ENCODE data around the gene POLR1B.
"Not testable (repeated sequence)": the region's sequence is repeated elsewhere in the genome, so short reads cannot be mapped to it uniquely, and the experiment has no call there.

The POLR1B gene

DNA sequence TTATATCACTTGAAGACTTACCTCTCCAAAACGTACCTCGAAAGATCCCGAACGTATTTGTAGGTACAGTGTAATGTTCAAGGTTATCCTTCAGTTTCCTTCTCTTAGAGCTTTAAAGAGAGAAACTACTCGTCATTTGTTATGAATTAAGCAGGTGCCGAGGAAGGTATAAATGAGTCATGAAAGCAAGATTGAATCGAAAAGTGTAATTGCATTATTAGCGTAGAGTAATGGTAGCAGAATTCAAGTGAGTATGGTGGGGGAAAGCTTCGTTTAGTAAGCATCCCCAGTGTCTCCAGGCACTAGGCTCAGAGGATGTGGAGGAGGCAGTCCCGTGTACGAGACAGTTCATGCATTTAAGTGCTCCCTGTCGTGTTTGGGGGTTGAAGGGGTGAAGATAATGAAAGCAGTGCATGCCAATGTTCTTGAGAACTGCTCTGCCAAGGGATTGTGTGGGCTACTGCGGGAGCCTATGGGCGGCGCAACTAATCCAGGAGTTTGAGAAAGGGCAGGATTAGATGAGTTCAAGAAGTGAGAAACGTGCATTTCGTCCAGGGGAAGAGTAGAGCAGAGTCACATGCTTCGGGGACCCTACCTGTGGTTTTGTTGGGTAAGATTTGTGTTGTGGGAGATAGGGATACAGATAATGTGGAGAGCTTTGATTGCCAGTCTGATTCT is 858 bp downstream of the POLR1B start:
- peak; percentile 11 for DNase-seq

DNA sequence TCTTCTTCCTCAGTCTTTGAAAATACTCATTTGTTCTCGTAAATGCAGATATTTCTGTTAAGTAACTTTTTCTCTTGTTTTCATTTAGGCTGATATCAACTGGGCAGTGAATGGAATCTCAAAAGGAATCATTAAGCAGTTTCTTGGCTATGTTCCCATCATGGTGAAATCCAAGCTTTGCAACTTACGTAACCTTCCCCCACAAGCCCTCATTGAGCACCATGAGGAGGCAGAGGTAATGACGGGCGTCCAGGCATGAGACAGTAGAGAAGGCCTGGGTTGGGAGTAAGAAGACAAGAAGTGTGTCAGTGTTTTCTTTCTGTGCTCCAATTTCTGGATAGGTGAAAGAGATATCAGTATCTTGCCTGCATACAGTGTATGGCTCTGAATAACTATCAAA is 5.1 kb downstream of the POLR1B start:
- DNase-seq = no peak

DNA sequence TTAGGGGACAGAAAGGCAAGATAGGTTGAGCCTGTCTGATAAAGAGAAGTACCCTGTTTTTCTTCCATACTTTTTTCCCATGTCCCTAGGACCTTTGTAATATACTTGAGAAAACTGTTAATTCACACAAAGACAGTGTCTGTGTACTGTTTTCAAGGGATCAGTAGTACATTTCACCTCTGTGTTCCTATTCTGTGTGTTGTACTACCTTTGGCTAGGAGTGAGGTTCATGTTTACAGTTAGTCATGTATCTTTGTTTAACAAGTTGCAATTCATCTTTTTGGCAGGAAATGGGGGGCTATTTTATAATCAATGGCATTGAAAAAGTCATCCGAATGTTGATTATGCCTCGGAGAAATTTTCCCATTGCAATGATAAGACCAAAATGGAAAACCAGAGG is 6.7 kb downstream of the POLR1B start:
- DNase-seq = no peak

DNA sequence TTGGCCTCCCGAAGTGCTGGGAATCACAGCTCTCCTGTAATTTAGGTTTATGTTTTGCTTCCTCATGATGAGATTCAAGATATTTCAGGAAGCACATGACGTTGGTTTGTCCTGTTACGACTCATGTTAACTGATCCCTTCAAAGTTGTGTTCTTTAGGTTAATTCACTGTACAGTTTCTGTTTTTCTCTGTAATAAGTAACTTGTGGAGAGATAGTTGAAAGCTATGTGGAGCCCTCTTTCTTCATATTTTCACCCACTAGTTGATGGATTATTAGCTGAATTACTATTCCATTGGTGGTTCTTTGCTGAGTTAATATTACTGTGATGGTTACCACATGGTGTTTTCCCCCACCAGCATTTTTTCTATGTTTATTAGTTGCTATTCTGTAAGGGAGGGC is 23.8 kb downstream of the POLR1B start:
- no peak for DNase-seq

DNA sequence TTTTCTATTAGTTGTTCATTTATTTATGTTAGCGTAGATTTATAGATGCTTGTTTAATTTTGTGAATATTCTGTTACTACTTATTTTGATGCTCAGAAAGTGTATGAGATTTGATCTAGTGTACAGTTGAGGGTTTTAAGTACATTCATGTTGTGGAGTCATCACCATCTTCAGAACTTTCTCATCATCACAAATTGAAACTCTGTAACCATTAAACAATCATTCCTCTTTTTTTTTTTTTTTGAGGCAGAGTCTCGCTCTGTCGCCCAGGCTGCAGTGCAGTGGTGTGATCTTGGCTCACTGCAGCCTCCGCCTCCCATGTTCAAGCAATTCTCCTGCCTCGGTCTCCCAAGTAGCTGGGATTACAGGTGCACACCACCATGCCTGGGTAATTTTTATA is 24.2 kb downstream of the POLR1B start:
- not testable (repeated sequence) for DNase-seq

DNA sequence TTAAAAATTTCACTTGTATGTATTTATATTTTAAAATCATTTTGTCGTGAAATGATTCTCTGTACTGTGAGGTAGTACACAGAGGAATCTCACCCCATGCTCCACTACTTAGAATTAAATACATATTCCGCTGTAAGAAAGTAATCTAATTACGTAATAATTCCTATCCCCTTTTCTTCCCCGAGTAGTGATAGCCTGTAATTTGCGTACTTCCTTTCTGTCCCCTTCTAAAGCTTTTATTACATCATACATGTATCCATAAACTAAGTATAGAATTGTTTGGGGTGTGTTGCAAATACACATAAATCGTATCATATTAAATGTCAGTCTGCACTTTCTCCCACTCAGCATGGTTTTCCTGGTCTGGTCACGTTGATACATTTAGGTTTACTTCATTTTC is 29.7 kb downstream of the POLR1B start:
- no peak for DNase-seq

DNA sequence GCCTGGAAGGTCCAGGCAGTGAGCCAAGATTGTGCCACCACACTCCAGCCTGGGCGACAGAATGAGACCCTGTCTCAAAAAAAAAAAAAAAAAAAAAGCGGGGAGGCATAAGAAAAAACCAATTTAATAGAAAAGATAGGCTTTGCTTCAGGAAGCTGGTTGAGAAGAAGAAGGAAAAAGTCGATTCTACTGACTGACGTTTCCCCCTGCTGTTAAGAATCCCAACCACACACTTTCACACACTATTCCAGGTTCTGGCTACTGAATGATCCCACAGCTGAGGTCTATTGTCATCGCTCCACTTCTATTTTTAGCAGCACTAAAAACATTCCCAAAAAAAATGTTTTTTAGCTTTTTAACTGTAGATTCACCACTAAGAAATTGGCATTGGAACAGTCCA is 35.5 kb downstream of the POLR1B start:
- no peak for DNase-seq

DNA sequence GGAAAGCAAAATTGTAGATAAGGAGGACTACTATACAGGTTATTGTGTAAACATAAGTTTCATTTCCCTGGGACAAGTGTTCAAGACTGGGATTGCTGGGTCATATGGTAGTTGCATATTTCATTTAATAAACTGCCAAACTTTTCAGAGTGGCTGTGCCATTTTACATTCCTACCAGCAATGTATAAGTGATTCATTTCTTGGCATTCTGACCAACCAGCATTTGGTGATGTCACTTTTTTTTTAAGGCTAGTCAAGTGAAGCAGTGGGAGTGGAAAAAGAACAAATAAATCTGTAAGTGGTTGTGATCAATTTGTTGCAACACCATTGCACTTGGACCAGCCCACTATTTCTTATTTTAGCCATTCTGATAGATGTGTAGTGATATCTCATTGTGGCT is 37.0 kb downstream of the POLR1B start:
- no peak for DNase-seq

DNA sequence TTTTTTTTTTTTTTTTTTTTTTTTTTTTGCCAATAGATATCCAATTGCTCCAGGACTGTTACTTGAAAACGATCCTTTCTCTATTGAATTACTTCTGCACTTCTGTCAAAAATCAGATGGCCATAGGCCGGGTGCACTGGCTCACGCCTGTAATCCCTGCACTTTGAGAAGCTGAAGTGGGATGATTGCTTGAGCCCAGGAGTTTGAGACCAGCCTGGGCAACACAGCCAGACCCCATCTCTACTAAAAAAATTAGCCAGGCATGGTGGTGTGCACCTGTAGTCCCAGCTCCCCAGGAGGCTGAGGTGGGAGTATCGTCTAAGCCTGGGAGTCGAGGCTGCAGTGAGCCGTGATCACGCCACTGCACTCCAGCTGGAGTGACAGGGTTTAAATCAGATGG is 37.8 kb downstream of the POLR1B start:
- no peak for DNase-seq

DNA sequence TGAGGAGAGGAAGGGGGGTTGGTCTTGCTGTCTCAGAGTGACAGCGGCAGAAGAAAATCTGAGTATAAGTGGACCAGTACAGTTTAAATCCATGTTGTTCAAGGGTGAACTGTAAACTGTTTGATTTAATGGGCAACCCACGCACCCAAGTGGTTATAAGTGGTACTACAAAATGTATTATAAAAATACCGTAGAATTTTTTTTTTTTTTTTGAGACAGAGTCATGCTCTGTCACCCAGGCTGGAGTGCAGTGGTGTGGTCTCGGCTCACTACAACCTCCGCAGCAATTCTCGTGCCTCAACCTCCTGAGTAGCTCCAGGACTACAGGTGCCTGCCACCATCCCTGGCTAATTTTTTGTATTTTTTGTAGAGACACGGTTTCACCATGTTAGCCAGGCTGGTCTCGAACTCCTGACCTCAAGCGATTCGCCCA is 40.1 kb downstream of the POLR1B start:
- DNase-seq = peak; percentile 60

DNA sequence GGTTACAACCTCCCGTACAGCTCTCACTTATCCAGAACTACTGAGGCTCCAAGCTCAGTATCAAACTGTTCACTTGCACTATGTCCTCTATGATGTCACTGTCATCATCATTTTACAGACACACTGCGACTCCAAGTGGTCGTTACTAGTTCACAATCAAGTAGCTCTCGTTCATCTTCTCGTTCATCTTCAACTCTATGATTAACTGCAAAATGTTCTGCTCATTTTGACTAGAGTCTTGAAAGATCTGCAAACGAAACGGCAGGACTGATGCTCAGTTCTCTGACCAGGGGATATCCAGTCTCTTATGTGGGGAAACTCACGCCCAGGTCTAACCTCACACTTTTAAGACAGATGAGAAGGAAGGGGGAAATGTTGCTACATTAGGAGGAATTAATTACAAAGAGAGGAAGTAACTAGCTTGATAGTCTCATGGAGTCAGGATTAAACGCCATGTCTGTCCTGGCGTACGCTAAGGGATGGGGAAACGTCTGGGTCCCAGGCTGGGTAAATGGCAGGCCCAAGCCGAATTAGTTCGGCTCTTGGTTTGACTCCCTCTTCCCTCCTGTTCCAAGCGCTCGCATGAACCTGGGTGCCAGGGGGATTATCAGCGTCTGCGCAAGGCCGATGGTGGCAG is 41.4 kb downstream of the POLR1B start:
- DNase-seq = no peak

DNA sequence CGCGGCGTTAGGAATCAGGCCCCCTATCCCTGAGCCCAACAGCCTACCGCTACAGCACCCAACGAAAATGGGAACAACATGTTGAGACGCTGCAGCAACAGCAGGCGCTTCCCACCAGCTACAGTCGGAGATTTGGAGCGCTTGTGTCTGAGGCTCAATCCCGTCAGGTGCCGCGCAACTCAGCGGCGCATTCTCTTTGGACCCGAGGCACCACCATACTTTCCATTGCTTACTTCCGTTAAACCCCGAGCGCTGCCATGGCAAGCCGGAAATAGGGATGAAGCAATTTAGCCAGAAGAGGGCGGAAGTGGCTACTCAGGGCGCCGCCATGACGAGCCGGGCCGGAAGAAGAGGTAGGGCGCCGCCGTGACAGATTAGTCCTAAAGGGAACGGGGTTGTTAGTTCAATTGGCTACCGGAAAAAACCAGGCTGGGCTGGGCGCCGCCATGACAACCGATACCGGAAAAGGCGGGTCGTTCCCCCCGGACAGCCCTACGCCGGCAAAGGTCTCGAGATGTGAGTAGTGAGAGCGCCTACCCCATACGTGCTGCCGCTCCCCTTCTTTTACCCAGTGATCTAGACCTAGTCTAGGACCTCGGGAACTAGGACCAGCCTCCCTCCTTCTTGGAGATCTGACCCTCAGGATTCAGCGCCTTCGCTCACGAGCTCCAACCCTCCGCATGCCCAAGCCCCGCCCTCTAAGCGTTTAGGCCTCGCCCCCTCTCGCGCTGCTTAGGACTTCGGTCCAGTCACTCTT is 42.0 kb downstream of the POLR1B start, which contains the start of gene CHCHD5:
TSS of gene CHCHD5 (plus strand) at position 476 of the 757 bp plus-strand sequence. CDS start at position 515, 39 bp downstream.
- peak; percentile 96 for DNase-seq

DNA sequence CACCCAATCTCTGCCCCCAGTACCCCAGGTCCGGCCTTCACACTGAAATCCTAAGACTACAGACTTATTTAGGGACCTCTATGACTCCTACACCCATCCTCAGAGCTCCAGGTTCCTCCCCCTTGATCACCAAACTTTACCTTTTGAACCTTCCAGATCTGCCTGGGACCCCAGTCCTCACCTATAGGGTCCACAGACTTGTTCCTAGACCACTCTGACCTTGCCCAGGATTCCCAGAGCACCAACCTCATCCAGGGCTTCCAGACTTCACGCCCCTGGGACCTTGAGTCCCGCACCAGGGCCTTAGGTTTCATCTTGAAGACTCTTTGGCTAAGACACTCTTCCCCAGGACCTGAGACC is 42.6 kb downstream of the POLR1B start:
- DNase-seq = no peak

DNA sequence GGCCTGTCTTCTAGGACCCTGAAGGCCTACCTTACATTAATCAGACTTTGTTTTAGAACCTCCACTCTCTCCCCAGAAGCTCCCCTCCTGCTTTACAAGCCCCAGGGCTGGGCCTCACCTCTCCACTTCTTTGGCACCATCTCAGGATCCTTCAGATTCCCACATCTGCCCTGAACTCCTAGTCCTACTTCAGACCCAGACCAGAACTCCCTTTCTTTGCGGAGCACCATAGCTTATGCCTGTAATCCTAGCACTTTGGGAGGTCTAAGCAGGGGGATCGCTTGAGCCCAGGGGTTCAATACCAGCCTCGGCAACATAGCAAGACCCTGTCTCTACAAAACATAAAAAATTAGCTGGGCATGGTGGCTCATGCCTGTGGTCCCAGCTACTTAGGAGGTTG is 43.1 kb downstream of the POLR1B start:
- no peak for DNase-seq

DNA sequence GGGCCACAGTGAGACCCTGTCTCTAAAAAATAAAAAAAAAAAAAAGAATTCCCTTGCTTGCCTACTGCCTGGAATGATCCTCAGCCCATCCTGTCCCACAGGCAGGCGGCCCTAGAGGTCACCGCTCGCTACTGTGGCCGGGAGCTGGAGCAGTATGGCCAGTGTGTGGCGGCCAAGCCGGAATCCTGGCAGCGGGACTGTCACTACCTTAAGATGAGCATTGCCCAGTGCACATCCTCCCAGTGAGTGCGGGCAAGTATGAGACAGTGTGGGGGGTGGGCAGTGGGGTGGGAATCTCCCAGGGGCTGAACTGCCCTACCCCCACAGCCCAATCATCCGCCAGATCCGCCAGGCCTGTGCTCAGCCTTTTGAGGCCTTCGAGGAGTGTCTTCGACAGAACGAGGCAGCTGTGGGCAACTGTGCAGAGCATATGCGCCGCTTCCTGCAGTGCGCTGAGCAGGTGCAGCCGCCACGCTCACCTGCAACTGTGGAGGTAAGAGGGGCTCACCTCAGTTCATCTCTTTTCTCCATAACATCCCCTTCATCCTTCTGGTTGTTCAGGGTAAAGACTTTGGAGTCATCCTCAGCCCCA is 43.7 kb downstream of the POLR1B start:
- no peak for DNase-seq

DNA sequence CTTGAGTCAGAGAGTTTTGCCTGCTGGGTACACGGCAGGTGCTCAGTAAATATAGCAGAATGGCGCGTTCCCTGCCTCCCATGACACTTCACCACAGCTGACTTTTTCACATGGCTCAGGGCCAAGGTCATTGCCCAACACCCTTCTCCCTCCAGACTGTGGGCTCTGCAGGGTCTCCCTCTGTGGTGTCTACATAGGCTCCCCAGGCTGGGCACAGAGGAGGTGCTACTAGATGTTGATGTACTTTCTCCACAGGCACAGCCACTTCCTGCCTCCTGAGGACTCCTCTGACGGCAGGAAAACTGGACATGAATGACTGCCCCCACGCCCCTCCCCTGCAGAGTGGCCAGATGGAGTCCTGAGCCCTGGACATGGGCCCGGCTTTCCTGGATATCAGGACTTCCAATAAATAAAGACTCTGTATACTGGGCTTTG is 46.4 kb downstream of the POLR1B start:
- no peak for DNase-seq

DNA sequence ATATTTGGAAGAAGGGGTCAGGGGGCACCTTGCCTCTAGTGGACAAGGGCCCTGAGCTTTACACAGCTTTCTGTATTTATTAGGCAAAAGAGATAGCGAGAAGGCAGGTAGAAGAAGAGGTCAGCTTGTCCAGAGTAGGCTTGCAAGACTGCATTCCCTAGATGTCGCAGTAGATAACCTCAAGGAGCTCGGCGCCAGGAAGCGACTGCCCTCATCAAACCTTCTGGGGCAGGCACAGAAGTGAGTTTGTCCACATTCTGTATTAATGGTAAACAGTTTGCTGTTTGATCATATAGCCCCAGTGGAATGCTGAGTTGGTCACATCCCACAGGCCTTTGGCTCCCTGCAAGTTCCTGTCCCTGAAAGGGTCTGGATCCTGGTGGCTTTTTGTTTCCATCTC is 49.1 kb downstream of the POLR1B start:
- no peak for DNase-seq

DNA sequence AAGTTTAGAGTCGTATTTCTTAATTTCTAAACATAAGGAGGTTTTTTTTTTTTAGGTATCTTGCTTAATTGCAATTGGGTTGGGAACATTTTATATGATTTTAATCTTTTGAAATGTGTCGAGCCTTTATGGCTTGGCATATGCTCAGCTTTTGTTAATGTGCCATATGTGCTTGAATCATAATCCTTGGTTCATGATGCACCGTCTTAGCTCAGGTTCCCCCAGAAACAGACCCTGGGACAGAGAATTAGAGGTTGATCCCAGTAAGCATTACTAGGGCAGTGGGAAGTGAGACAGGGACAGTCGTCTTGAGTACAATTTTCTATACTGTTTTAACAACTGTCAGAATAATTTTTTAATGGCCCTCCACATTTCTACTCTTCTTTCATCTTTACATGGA is 51.5 kb downstream of the POLR1B start:
- DNase-seq = no peak

DNA sequence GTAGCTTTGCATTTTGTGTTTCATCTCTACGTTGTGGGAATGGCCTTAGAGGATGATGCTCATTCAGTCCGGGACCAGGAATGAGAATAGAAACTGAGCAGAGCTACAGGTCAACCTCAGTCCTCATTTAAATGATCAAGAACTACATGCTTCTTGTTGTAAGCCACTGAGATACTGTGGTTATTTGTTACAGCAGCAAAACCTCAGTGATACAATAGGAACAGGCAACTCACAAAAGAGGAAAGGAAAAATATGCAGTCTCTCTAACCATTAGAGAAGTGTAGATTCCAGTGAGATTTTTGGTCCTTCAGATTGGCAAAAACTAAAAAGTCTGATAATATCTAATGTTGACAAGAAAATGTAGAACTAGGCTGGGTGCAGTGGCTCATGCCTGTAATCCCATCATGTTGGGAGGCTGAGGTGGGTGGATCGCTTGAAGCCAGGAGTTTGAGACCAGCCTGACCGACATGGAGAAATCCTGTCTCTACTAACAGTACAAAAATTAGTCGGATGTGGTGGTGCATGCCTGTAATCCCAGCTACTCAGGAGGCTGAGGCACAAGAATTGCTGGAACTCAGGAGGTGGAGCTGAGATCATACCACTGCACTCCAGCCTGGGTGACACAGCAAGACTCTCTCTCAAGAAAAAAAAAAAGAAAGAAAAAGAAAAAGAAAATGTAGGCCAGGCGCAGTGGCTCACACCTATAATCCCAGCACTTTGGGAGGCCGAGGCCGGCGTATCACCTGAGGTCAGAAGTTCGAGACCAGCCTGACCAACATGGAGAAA is 55.5 kb downstream of the POLR1B start:
- no peak for DNase-seq

DNA sequence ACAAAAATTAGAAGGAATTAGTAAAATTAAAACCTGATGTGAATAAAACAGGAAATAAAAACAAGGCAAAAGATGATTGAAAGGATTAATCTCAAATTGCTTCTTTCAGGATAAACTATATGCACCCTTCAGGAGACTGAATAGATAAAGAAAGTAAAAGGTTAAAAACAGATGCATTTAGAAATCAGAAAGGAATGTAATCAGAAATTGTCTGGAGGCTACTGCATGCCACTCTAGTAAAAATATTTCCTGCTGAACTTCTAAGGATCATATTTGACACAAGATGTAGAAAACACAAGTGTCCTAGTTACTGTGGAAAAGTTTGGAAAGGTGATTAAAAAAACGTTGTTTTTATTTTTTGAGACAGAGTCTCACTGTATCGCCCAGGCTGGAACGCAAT is 58.4 kb downstream of the POLR1B start:
- no peak for DNase-seq

DNA sequence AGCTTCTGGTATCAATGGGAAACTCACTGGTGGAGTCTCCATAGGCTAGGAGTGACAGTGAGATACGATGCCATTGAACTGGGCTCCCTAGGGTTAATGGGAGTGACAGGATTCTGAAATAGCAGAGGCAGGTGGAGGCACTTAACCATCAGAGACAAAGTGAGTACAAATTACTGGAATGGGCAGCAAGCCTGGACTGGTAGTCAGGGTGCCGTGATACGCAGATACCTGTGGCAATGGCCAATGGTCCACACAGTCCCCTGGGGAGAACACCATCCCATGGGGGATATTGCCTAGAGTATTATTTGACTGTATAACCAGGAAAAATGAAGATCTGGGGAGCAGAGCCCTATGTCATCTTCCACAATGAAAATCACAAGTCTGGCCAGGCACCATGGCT is 59.5 kb downstream of the POLR1B start:
- no peak for DNase-seq

DNA sequence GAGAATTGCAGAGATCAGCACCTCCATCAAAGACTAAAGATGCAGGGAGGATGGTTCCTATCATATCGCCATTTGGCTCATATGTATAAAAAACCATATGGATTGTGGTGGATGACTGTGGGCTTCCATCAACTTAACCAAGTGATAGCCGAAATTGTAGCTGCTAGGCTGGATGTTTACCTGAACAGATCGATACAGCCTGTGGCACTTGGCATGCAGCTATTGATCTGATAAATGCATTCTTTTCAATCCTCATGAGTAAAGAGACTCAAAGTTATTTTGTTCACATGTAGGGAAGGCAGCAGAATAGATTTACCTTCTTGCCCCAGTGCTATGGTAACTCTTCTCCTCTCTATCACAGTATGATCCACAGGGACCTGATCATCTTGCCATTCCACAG is 60.7 kb downstream of the POLR1B start:
- no peak for DNase-seq

DNA sequence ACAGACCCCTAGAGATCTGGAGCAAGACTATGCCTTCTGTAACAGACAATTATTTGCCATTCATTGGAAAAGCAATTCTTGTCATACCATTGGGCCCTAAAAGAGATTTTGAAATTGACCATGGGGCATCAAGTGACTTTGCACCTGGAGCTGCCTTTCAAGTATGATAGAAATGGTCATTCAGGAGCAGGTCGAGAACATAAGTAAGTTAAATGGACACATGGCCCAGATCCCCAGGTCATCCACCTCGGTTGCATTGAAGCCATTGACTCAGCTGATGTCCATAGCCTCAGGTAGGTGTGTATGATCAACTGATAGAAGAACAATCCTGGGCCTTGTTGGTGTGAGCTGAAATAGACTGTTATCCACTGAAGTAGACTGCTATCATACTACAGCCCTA is 61.5 kb downstream of the POLR1B start:
- DNase-seq = no peak
